A549 (cell line): ENCODE results near the gene ADAMTS13.

Experiments
- TF ChIP-seq, protein P1 (sequence below): fragments of >200 bp; sonication (Bioruptor Twin); formaldehyde crosslinking; IDR thresholded peaks from 3 replicates; pipeline ENCODE4 v1.5.1; 2016
- TF ChIP-seq, protein P2 (sequence below): fragments of 200-600 bp; sonication (generic); IDR thresholded peaks from 2 replicates; pipeline ENCODE4 v1.6.1; 2016; ENCODE audit warnings: antibody characterized with exemption, mild to moderate bottlenecking, moderate library complexity

DNA sequence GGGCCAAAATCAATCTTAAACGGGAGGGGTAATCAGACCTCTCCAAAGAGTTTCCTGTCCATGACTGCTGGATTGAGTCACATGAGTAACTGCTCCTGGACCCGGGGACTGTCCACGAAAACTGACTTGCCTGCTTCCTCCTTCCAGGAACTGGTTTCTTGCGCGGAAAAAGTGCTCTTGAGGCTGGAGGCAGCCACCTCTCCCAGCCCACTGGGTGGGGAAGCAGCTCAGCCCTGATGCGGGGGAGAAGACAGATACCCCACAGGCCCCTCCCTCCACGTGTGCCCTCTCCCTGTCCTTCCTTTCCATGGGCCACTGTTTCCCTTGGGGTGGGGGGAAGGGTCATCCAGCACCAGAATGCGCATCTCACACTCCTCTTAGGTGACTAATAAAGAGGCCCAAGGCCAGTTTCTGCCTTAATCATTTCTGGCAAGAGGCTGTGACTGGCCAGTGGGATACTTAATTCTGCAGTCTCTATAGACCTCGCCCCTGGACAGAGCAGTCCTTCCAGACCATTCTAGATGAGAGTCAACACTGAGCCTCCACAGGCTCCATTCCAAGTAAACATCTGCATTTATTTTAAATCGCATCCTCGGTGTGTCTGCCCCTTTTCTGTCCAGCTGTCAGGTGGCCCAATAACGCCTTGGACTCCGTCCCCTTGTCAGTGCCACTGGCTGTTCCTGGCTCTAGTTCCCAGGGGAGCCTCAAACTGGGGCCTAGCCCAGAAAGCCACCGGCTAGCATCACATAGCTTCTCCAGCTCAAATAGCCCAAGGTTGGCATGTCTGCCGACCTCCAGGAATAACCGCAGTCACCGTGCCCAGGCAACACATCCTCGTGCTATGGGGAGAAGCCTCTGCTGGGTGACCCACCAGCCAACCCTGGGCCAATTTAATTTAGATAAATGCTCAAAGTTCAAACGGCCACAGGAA lies 16.4 kb upstream of the ADAMTS13 start:
- TF ChIP-seq, protein P1, sequence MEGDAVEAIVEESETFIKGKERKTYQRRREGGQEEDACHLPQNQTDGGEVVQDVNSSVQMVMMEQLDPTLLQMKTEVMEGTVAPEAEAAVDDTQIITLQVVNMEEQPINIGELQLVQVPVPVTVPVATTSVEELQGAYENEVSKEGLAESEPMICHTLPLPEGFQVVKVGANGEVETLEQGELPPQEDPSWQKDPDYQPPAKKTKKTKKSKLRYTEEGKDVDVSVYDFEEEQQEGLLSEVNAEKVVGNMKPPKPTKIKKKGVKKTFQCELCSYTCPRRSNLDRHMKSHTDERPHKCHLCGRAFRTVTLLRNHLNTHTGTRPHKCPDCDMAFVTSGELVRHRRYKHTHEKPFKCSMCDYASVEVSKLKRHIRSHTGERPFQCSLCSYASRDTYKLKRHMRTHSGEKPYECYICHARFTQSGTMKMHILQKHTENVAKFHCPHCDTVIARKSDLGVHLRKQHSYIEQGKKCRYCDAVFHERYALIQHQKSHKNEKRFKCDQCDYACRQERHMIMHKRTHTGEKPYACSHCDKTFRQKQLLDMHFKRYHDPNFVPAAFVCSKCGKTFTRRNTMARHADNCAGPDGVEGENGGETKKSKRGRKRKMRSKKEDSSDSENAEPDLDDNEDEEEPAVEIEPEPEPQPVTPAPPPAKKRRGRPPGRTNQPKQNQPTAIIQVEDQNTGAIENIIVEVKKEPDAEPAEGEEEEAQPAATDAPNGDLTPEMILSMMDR, result no peak
- TF ChIP-seq, protein P2, sequence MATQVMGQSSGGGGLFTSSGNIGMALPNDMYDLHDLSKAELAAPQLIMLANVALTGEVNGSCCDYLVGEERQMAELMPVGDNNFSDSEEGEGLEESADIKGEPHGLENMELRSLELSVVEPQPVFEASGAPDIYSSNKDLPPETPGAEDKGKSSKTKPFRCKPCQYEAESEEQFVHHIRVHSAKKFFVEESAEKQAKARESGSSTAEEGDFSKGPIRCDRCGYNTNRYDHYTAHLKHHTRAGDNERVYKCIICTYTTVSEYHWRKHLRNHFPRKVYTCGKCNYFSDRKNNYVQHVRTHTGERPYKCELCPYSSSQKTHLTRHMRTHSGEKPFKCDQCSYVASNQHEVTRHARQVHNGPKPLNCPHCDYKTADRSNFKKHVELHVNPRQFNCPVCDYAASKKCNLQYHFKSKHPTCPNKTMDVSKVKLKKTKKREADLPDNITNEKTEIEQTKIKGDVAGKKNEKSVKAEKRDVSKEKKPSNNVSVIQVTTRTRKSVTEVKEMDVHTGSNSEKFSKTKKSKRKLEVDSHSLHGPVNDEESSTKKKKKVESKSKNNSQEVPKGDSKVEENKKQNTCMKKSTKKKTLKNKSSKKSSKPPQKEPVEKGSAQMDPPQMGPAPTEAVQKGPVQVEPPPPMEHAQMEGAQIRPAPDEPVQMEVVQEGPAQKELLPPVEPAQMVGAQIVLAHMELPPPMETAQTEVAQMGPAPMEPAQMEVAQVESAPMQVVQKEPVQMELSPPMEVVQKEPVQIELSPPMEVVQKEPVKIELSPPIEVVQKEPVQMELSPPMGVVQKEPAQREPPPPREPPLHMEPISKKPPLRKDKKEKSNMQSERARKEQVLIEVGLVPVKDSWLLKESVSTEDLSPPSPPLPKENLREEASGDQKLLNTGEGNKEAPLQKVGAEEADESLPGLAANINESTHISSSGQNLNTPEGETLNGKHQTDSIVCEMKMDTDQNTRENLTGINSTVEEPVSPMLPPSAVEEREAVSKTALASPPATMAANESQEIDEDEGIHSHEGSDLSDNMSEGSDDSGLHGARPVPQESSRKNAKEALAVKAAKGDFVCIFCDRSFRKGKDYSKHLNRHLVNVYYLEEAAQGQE, result no peak
